GM12892 (cell line): ENCODE results near the gene UCHL3.

Experiments
- POLR2A ChIP-seq: IDR thresholded peaks from 2 replicates; pipeline ENCODE4 v1.6.1; 2011; ENCODE audit warnings: low read depth, low read length, control low read depth
- POLR2AphosphoS5 ChIP-seq: IDR thresholded peaks from 2 replicates; pipeline ENCODE4 v1.6.1; 2011; ENCODE audit warnings: low read depth, low read length, control low read depth

- no peak for TF ChIP-seq POLR2A
- TF ChIP-seq POLR2AphosphoS5: no peak
Observed at GRCh38 chr13:75554981-75555380, 5.4 kb downstream of the UCHL3 start.
